ENCODE measurements around the gene IFITM1.
A peak's percentile ranks its signal among the peaks of the same experiment; 100 is the strongest.
"Not testable (repeated sequence)": the region's sequence is repeated elsewhere in the genome, so short reads cannot be mapped to it uniquely, and the experiment has no call there.

IFITM1 gene

GRCh38 chr11:313787-314553 lies at the start of gene IFITM1:
IFITM1 (plus strand) TSS chr11:314040; CDS start chr11:314171, 131 bp downstream.
- H3K27ac Mint-ChIP-seq = peak within 1 kb of the TSS; percentile 99
- no peaks in the 10 kb centered on the region for H3K9me3 Mint-ChIP-seq
- no peaks in the 10 kb centered on the region for H3K27me3 Mint-ChIP-seq
- H3K4me3 Mint-ChIP-seq = peak within 1 kb of the TSS; percentile 94
- H3K36me3 Mint-ChIP-seq = peaks cover 11% of the 10 kb centered on the region
- H3K4me1 Mint-ChIP-seq = peaks cover 40% of the 10 kb centered on the region

DNA sequence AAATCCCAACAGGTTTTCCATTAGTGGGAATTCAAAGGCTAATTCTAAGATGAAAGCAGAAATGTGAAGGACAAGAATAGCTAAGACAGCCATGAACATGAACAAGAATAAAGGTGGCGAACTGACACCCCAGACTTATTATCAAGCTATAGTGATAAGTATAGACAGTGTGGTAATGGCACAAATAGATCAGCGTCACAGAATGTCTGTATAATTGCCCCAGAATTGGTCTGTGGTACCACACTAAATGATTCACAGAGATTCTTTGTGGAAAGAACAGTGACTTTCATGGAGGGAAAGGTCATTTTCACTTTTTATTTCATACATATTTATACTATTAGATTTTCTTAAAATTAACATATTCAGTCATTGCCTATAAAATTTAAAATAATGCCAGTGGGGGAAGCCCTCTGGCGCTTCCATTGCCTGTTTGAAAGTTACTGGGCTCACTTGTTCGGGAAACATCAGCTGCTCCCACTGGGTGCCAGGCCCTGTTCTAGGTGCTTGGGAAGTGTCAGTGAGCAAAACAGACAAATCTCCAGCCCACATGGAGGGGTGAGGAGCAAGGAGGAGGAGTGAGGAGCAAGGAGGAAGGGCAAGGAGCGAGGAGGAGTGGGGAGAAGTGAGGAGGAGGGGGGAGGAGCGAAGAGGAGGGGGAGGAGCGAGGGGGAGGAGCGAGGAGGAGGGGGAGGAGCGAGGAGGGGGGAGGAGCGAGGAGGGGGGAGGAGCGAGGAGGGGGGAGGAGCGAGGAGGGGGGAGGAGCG lies 47.0 kb upstream of the IFITM1 start:
- H3K27ac Mint-ChIP-seq = peak overlapping the region; percentile 98
- H3K4me1 Mint-ChIP-seq = peaks cover 44% of the 10 kb centered on the region
- no peaks in the 10 kb centered on the region for H3K36me3 Mint-ChIP-seq

DNA sequence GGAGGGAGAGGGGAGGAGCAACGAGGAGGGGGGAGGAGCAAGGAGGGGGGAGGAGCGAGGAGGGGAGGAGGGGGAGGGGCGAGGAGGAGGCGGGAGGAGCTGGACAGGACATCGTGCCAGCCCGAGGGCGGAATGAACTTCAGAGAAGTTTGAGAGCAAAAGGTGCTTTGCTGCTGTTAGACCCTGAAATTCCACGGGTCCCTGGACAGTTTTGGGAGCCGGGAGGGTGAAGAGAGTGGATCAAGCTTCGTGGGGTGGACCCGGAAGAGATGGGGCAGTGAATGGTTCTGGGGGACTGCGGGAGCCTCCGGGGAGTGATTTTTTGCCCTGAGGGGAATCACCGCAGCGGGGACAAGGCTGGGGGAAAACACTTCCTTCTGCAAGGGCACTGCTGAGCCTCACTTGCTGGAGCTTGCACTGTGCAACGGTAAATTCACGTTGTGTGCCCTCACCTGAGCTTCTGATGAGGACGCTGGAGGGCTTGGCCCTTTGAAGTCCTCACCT lies 46.3 kb upstream of the IFITM1 start:
- H3K4me3 Mint-ChIP-seq = peak overlapping the region; percentile 93
- no peaks in the 10 kb centered on the region for H3K9me3 Mint-ChIP-seq
- peak overlapping the region; percentile 98 for H3K27ac Mint-ChIP-seq
- no peaks in the 10 kb centered on the region for H3K27me3 Mint-ChIP-seq
- peaks cover 44% of the 10 kb centered on the region for H3K4me1 Mint-ChIP-seq
- H3K36me3 Mint-ChIP-seq = no peaks in the 10 kb centered on the region

More for the DNA sequence above, 47.0 kb upstream of the IFITM1 start:
- Mint-ChIP-seq H3K9me3 (no peaks in the 10 kb centered on the region), H3K27me3 (no peaks in the 10 kb centered on the region), H3K4me3 (peak overlapping the region; percentile 74)

DNA sequence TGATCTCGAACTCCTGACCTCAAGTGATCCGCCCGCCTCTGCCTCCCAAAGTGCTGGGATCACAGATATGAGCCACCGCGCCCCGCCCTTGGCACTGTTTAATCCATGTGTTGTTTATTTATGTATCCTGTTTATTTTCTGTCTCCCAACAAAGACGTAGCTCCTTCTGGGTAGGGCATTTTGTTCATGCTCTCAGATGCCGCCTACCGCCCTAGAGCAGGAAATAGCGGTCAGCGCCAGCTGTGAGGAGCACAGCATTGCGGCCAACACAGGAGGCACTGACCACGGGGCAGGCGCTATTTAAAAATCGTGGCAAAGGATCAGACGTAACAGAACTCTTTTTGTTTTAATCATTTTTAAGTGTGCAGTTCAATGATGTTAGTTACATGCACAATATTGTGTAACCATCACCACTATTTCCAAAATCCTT lies 45.1 kb upstream of the IFITM1 start:
- peak overlapping the region; percentile 98 for H3K27ac Mint-ChIP-seq
- H3K4me1 Mint-ChIP-seq = peaks cover 44% of the 10 kb centered on the region
- H3K36me3 Mint-ChIP-seq, H3K9me3 Mint-ChIP-seq, H3K27me3 Mint-ChIP-seq: not testable (repeated sequence)
- H3K4me3 Mint-ChIP-seq = peak overlapping the region; percentile 93

GRCh38 chr11:269146-269890 lies 44.5 kb upstream of the IFITM1 start:
- peak overlapping the region; percentile 93 for H3K4me3 Mint-ChIP-seq
- H3K9me3 Mint-ChIP-seq = no peaks in the 10 kb centered on the region
- H3K27ac Mint-ChIP-seq = peak overlapping the region; percentile 98
- peaks cover 44% of the 10 kb centered on the region for H3K4me1 Mint-ChIP-seq
- H3K36me3 Mint-ChIP-seq = no peaks in the 10 kb centered on the region
- no peaks in the 10 kb centered on the region for H3K27me3 Mint-ChIP-seq

DNA sequence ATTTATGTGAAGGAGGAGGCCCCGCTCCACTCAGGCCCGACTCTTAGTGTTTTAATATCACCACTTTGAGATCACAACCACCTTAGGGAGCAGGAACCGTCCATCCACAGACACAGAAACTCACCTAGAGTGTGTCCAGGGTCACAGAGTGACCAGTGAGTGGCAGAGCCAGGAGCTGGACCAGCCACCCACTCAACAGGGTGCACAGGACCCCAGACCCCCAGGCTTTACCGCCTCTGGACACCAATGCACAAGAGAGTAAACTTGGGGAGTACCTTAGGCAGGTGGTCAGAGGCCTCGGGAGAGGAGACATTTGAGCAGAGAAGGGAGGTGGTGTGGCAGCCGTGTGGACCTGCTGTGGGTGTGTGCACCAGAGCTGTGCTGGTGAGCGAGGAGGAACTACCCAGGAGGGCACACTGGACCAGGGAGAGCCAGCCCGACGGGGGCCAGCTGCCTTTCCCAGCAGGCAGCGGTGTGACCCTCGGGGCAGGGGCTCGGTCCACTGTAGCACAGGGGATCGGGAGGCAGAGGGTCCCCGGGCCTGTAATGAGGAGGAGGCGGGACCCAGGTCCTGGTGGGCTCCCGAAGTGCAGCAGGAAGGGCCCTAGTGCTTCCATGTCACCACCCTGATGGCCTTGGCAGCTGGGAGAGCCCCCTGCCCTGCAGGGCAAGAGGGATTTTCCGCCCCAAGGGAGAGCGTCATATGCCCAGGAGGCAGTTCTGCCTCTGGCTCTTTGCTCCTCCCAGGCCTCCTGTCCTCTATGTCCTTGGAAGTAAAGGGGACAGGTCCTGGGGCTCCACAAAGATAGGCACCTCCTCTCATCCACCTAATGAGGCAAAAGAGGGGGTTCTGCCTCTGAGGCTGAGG lies 43.2 kb upstream of the IFITM1 start:
- Mint-ChIP-seq H3K9me3 (no peaks in the 10 kb centered on the region), H3K4me3 (no peak overlapping the region), H3K36me3 (no peaks in the 10 kb centered on the region), H3K27me3 (no peaks in the 10 kb centered on the region), H3K27ac (no peak overlapping the region), H3K4me1 (peaks cover 39% of the 10 kb centered on the region)

GRCh38 chr11:271319-271715 lies 42.5 kb upstream of the IFITM1 start:
- Mint-ChIP-seq H3K27me3 (no peaks in the 10 kb centered on the region), H3K36me3 (no peaks in the 10 kb centered on the region), H3K4me1 (peaks cover 39% of the 10 kb centered on the region), H3K27ac (no peak overlapping the region), H3K9me3 (no peaks in the 10 kb centered on the region), H3K4me3 (no peak overlapping the region)

GRCh38 chr11:272195-272930 lies 41.5 kb upstream of the IFITM1 start:
- H3K27ac Mint-ChIP-seq = peak overlapping the region; percentile 80
- no peaks in the 10 kb centered on the region for H3K27me3 Mint-ChIP-seq
- no peaks in the 10 kb centered on the region for H3K9me3 Mint-ChIP-seq
- H3K36me3 Mint-ChIP-seq = no peaks in the 10 kb centered on the region
- peaks cover 33% of the 10 kb centered on the region for H3K4me1 Mint-ChIP-seq
- H3K4me3 Mint-ChIP-seq = no peak overlapping the region

- Mint-ChIP-seq H3K4me1 (peaks cover 33% of the 10 kb centered on the region), H3K27ac (no peak overlapping the region), H3K4me3 (no peak overlapping the region), H3K9me3 (no peaks in the 10 kb centered on the region), H3K27me3 (no peaks in the 10 kb centered on the region), H3K36me3 (no peaks in the 10 kb centered on the region)
Measured at GRCh38 chr11:272931-273198, 41.0 kb upstream of the IFITM1 start.

DNA sequence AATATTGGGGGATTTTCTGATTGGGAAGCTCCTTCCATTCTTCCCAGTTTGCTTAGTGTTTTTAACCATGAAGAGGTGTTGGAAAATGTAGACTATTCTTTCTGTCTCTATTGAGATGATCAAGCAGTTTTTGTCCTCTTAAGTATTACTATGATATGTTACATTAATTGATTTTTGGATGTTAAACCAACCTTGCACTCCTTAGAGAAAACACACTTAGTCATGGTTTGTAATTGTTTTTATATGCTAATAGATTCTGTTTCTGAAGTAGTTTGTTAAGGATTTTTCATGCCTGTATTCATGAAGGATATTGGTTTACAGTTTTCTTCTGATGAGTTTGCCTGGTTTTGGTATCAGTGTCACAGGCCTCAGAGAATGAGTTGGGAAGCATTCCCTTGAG lies 37.6 kb upstream of the IFITM1 start:
- Mint-ChIP-seq H3K9me3 (no peaks in the 10 kb centered on the region), H3K4me1 (peaks cover 21% of the 10 kb centered on the region), H3K4me3 (no peak overlapping the region), H3K36me3 (no peaks in the 10 kb centered on the region), H3K27ac (peak overlapping the region; percentile 87), H3K27me3 (no peaks in the 10 kb centered on the region)

DNA sequence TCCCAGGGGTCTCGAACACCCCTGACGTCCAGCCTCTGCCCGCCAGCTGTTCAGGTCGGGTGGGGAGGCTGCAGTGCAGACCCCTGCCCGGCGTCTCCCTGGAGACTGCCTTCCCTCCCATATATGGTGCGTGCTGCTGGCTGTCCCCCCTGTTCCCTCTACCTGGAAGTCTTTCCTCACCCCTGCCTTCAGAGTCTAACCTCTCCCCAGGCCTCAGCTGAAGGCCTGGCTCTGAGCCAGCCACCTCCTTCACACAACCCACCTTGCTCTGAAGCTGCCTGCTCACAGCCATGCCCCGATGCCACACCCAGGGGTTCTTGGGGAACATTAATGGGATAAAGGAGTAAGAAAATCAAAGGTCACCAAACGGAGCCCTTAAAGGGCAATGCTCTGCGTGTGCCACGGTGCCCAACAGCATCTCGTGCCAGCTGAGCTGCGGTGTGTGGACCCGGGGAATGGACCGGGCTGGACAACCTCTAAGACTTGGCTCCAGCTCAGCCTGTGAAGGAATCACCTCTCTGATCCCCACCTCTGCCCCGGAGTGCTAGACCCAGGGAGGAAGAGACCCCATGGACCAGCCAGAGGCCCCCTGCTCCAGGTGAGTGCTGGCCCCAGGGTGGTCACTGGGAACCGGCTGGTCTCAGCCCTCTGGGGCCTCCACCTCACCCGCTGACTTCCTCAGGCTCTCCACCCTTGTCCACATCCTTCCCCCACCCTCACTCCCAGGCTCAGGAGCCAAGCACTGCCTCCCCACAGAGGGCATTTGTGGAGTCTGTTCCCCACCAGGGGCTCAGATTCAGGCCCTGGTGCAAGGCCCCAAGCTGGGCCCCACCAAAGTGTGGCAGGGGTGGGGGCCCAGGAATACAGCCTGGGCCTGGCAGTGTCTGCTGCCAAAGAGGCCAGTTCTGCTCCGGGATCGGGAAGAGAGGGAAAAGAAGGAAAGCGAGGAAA lies 35.6 kb upstream of the IFITM1 start, which contains the start of gene NLRP6:
Gene NLRP6, plus strand, starts transcription at position 407 of the 951 bp plus-strand sequence. Its CDS starts 163 bp downstream, at position 570.
- peak within 1 kb of the TSS; percentile 76 for H3K27ac Mint-ChIP-seq
- H3K9me3 Mint-ChIP-seq = no peaks in the 10 kb centered on the region
- H3K36me3 Mint-ChIP-seq = peaks cover 3% of the 10 kb centered on the region
- peaks cover 40% of the 10 kb centered on the region for H3K4me1 Mint-ChIP-seq
- H3K27me3 Mint-ChIP-seq = peaks cover 2% of the 10 kb centered on the region
- H3K4me3 Mint-ChIP-seq = peak within 1 kb of the TSS; percentile 78

GRCh38 chr11:279040-279965 lies 34.5 kb upstream of the IFITM1 start:
- H3K27me3 Mint-ChIP-seq = peaks cover 2% of the 10 kb centered on the region
- peak overlapping the region; percentile 78 for H3K4me3 Mint-ChIP-seq
- peaks cover 3% of the 10 kb centered on the region for H3K36me3 Mint-ChIP-seq
- H3K27ac Mint-ChIP-seq = no peak overlapping the region
- peaks cover 46% of the 10 kb centered on the region for H3K4me1 Mint-ChIP-seq
- no peaks in the 10 kb centered on the region for H3K9me3 Mint-ChIP-seq

Measured in activated naive CD4-positive, alpha-beta T cell treated with anti-CD3 and anti-CD28 coated beads, Interleukin-2, amount 50 U/mL, for 24 hours (primary cell).